ENCODE data around the gene RALGAPA1.

GRCh38 chr14:35534873-35535482 lies 274.1 kb downstream of the RALGAPA1 start:
- TF ChIP-seq CTCF (IDR thresholded peaks at IDR 0.05; ENCODE audit: low read depth, low read length, poor library complexity, severe bottlenecking): no peak
- no peak for TF ChIP-seq EZH2phosphoT487 (IDR thresholded peaks at IDR 0.05; ENCODE audit: borderline replicate concordance, low read length)

All from DOHH2 (cell line).